ENCODE results near the gene SSR4.

DNA sequence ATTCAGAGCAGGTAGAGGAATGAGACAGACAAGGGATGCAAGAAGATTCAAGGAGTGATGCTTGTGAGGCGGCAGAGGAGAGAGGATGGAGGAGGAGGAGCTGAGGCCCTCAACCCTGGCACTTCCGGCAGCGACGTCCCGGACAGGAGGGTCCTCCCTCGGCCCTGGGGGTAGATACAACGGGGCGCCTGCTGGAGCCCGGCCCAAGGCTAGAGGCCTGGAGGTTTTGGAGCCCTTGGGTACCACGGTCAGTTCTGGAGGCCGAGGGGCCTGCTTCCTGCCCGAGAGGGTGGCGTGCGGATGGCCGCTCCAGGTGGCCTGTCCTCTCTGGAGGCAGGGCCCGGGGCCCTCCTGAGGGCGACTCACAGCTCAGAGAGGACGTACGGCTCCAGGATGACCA lies 13.5 kb downstream of the SSR4 start:
- TF ChIP-seq, protein P1, sequence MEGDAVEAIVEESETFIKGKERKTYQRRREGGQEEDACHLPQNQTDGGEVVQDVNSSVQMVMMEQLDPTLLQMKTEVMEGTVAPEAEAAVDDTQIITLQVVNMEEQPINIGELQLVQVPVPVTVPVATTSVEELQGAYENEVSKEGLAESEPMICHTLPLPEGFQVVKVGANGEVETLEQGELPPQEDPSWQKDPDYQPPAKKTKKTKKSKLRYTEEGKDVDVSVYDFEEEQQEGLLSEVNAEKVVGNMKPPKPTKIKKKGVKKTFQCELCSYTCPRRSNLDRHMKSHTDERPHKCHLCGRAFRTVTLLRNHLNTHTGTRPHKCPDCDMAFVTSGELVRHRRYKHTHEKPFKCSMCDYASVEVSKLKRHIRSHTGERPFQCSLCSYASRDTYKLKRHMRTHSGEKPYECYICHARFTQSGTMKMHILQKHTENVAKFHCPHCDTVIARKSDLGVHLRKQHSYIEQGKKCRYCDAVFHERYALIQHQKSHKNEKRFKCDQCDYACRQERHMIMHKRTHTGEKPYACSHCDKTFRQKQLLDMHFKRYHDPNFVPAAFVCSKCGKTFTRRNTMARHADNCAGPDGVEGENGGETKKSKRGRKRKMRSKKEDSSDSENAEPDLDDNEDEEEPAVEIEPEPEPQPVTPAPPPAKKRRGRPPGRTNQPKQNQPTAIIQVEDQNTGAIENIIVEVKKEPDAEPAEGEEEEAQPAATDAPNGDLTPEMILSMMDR (IDR thresholded peaks at IDR 0.05; ENCODE audit: low read depth, low read length, missing input control): no peak
- no peak for TF ChIP-seq YY1 (IDR thresholded peaks at IDR 0.05)
- TF ChIP-seq RAD21 (IDR thresholded peaks at IDR 0.05): no peak
- TF ChIP-seq, protein P2, sequence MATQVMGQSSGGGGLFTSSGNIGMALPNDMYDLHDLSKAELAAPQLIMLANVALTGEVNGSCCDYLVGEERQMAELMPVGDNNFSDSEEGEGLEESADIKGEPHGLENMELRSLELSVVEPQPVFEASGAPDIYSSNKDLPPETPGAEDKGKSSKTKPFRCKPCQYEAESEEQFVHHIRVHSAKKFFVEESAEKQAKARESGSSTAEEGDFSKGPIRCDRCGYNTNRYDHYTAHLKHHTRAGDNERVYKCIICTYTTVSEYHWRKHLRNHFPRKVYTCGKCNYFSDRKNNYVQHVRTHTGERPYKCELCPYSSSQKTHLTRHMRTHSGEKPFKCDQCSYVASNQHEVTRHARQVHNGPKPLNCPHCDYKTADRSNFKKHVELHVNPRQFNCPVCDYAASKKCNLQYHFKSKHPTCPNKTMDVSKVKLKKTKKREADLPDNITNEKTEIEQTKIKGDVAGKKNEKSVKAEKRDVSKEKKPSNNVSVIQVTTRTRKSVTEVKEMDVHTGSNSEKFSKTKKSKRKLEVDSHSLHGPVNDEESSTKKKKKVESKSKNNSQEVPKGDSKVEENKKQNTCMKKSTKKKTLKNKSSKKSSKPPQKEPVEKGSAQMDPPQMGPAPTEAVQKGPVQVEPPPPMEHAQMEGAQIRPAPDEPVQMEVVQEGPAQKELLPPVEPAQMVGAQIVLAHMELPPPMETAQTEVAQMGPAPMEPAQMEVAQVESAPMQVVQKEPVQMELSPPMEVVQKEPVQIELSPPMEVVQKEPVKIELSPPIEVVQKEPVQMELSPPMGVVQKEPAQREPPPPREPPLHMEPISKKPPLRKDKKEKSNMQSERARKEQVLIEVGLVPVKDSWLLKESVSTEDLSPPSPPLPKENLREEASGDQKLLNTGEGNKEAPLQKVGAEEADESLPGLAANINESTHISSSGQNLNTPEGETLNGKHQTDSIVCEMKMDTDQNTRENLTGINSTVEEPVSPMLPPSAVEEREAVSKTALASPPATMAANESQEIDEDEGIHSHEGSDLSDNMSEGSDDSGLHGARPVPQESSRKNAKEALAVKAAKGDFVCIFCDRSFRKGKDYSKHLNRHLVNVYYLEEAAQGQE (IDR thresholded peaks at IDR 0.05): no peak
- no peak for TF ChIP-seq JUND (IDR thresholded peaks at IDR 0.05)
- no peak for TF ChIP-seq GABPA (IDR thresholded peaks at IDR 0.05 in 1 of 2, conservative IDR thresholded peaks at IDR 0.05 in 1 of 2)
- TF ChIP-seq NR2F2 (IDR thresholded peaks at IDR 0.05): no peak
- TF ChIP-seq, protein P3, sequence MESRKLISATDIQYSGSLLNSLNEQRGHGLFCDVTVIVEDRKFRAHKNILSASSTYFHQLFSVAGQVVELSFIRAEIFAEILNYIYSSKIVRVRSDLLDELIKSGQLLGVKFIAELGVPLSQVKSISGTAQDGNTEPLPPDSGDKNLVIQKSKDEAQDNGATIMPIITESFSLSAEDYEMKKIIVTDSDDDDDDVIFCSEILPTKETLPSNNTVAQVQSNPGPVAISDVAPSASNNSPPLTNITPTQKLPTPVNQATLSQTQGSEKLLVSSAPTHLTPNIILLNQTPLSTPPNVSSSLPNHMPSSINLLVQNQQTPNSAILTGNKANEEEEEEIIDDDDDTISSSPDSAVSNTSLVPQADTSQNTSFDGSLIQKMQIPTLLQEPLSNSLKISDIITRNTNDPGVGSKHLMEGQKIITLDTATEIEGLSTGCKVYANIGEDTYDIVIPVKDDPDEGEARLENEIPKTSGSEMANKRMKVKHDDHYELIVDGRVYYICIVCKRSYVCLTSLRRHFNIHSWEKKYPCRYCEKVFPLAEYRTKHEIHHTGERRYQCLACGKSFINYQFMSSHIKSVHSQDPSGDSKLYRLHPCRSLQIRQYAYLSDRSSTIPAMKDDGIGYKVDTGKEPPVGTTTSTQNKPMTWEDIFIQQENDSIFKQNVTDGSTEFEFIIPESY (IDR thresholded peaks at IDR 0.05): no peak
- TF ChIP-seq EGR1 (IDR thresholded peaks at IDR 0.05; ENCODE audit: low read depth in 2 of 2): no peak
- TF ChIP-seq, protein P4, sequence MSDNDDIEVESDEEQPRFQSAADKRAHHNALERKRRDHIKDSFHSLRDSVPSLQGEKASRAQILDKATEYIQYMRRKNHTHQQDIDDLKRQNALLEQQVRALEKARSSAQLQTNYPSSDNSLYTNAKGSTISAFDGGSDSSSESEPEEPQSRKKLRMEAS (IDR thresholded peaks at IDR 0.05): no peak
- TF ChIP-seq TAF1 (conservative IDR thresholded peaks at IDR 0.05): no peak
- TF ChIP-seq, protein P5, sequence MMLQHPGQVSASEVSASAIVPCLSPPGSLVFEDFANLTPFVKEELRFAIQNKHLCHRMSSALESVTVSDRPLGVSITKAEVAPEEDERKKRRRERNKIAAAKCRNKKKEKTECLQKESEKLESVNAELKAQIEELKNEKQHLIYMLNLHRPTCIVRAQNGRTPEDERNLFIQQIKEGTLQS (IDR thresholded peaks at IDR 0.05): no peak
- no peak for TF ChIP-seq SP1 (IDR thresholded peaks at IDR 0.05)
- TF ChIP-seq FOXA2 (IDR thresholded peaks at IDR 0.05): no peak

All from liver (tissue), 3 donors.